Spinal cord (tissue), 10 donors: Measurements from ENCODE around the gene EPHB1. TPM values are rescaled to one million over a fixed set of nuclear protein-coding genes. Genes with fewer than 3 reads are reported as not detected.
"Not testable (repeated sequence)": the region's sequence is repeated elsewhere in the genome, so short reads cannot be mapped to it uniquely, and the experiment has no call there.

Source experiments
- DNase-seq, 6 donors: peaks; one replicate each; pipeline versions ENCODE4 v3.0.0 to v3.0.0-alpha.2; 2013 to 2015; ENCODE audit warnings: low spot score in 6 of 6, low read depth in 4 of 6
- H3K27ac ChIP-seq: one replicate; pipeline ENCODE4 v1.5.1; 2013; ENCODE audit warnings: low read depth, low read length, control low read depth
- H3K27me3 ChIP-seq: one replicate; pipeline ENCODE4 v1.6.1; 2013; ENCODE audit warnings: low read length; ENCODE audit not compliant: control insufficient read depth, insufficient read depth
- H3K36me3 ChIP-seq: one replicate; pipeline ENCODE4 v1.6.1; 2013; ENCODE audit warnings: low read length; ENCODE audit not compliant: control insufficient read depth, insufficient read depth
- H3K4me1 ChIP-seq: one replicate; pipeline ENCODE4 v1.6.1; 2013; ENCODE audit warnings: low read length; ENCODE audit not compliant: control insufficient read depth, insufficient read depth
- H3K4me3 ChIP-seq: one replicate; pipeline ENCODE4 v1.5.1; 2013; ENCODE audit warnings: low read depth, low read length, control low read depth
- H3K9me3 ChIP-seq: one replicate; pipeline ENCODE4 v1.6.1; 2013; ENCODE audit warnings: low read length; ENCODE audit not compliant: control insufficient read depth, insufficient read depth
- WGBS: methylation state at CpG from one replicate; pipeline ENCODE4 v1.1.5; 2013; ENCODE audit warnings: missing lambda C conversion rate; ENCODE audit not compliant: insufficient coverage; 5-methylcytosine and 5-hydroxymethylcytosine counted together
- polyA plus RNA-seq, 2 donors: library from polyadenylated mRNA; unstranded; fragments of 120-200 nt; gene quantifications; one replicate each; pipeline ENCODE4 v1.2.1, GENCODE V29; 2013; ENCODE audit not compliant: insufficient read length in 2 of 2
- total RNA-seq, 2 donors: library from RNA; depleted of rRNA in 1 of 2; stranded (reverse); fragments of 120-200 nt in 1 of 2; fragments of >200 nt in 1 of 2; gene quantifications; one replicate each; pipeline versions ENCODE4 v1.2.3 to v1.2.4, GENCODE V29; 2013 to 2014
- donor health status: healthy.

EPHB1 gene
- total and polyA plus RNA-seq, 4 donors = 10.0 to 47.6 (median 22.8) TPM

- no peak for DNase-seq
- Histone ChIP-seq H3K9me3 (no peaks in the 10 kb centered on the region), H3K27ac (no peak overlapping the region), H3K4me3 (no peak overlapping the region), H3K4me1 (peaks cover 7% of the 10 kb centered on the region), H3K27me3 (no peaks in the 10 kb centered on the region), H3K36me3 (no peaks in the 10 kb centered on the region)
- WGBS = 94% methylated on average over 2 of the region's 6 CpGs
Measured at GRCh38 chr3:135226057-135226456, 431.0 kb downstream of the EPHB1 start.

GRCh38 chr3:135228201-135228600 lies 433.1 kb downstream of the EPHB1 start:
- Histone ChIP-seq H3K9me3 (no peaks in the 10 kb centered on the region), H3K27ac (no peak overlapping the region), H3K4me1 (peaks cover 7% of the 10 kb centered on the region), H3K36me3 (no peaks in the 10 kb centered on the region), H3K4me3 (no peak overlapping the region), H3K27me3 (no peaks in the 10 kb centered on the region)
- DNase-seq = no peak
- 40% methylated on average over 1 of the region's 3 CpGs for WGBS

GRCh38 chr3:135229018-135229495 lies 434.0 kb downstream of the EPHB1 start:
- Histone ChIP-seq H3K9me3 (no peaks in the 10 kb centered on the region), H3K27ac (no peak overlapping the region), H3K4me3 (no peak overlapping the region), H3K27me3 (no peaks in the 10 kb centered on the region), H3K36me3 (no peaks in the 10 kb centered on the region), H3K4me1 (peaks cover 7% of the 10 kb centered on the region)
- WGBS = 26% methylated on average over 3 of the region's 5 CpGs
- DNase-seq = peak in 3 of 6 donors; percentile 3 to 82 (median 62)

- Histone ChIP-seq H3K9me3 (no peaks in the 10 kb centered on the region), H3K4me1 (peaks cover 7% of the 10 kb centered on the region), H3K27me3 (no peaks in the 10 kb centered on the region), H3K36me3 (no peaks in the 10 kb centered on the region), H3K27ac (no peak overlapping the region), H3K4me3 (no peak overlapping the region)
- DNase-seq = peak in 3 of 6 donors; percentile 20 to 77 (median 60)
- 37% methylated on average over 2 of the region's 2 CpGs for whole genome bisulfite sequencing
Measured at GRCh38 chr3:135231737-135232136, 436.7 kb downstream of the EPHB1 start.

DNA sequence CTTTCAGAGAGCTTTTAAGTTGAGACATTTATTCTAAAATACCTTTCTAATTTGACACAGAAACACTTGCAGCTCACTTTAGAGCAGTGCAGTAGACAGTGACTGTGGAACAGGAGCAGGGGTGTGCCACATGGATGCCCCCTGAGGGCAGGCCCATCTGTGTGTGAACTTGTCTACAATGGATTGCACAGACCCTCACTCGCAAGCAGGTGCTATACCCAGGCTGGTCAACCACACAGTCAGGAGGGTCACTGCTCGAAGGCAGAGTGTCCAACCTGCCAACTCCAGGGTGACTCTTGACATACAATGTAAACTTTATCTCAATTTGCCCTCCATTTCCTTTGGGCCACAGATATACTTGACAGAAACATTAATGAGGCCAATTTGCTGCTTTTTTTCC lies 437.2 kb downstream of the EPHB1 start:
- Histone ChIP-seq H3K36me3 (no peaks in the 10 kb centered on the region), H3K4me1 (peaks cover 7% of the 10 kb centered on the region), H3K9me3 (no peaks in the 10 kb centered on the region), H3K27ac (no peak overlapping the region), H3K27me3 (no peaks in the 10 kb centered on the region), H3K4me3 (no peak overlapping the region)
- 83% methylated on average over 2 of the region's 2 CpGs for WGBS
- DNase-seq = no peak

GRCh38 chr3:135233476-135233875 lies 438.4 kb downstream of the EPHB1 start:
- H3K4me3 ChIP-seq, DNase-seq: not testable (repeated sequence)

GRCh38 chr3:135235541-135235940 lies 440.5 kb downstream of the EPHB1 start:
- H3K4me1 ChIP-seq = peaks cover 16% of the 10 kb centered on the region
- no peaks in the 10 kb centered on the region for H3K9me3 ChIP-seq
- H3K27ac ChIP-seq = no peak overlapping the region
- no peak overlapping the region for H3K4me3 ChIP-seq
- DNase-seq = no peak
- H3K36me3 ChIP-seq = no peaks in the 10 kb centered on the region
- H3K27me3 ChIP-seq = no peaks in the 10 kb centered on the region
- WGBS = 94% methylated on average over 3 of the region's 5 CpGs

More at GRCh38 chr3:135233476-135233875, 438.4 kb downstream of the EPHB1 start:
- 100% methylated on average over 3 of the region's 3 CpGs for WGBS
- not testable (repeated sequence) for H3K36me3 ChIP-seq, H3K27ac ChIP-seq, H3K9me3 ChIP-seq, H3K27me3 ChIP-seq
- peaks cover 17% of the 10 kb centered on the region for H3K4me1 ChIP-seq

- Histone ChIP-seq H3K27me3 (no peaks in the 10 kb centered on the region), H3K27ac (no peak overlapping the region), H3K36me3 (no peaks in the 10 kb centered on the region), H3K4me3 (no peak overlapping the region), H3K4me1 (peaks cover 16% of the 10 kb centered on the region), H3K9me3 (no peaks in the 10 kb centered on the region)
- DNase-seq = no peak
- WGBS = 81% methylated on average over 2 of the region's 3 CpGs
Measured at GRCh38 chr3:135237371-135238143, 442.5 kb downstream of the EPHB1 start.

- DNase-seq = peak in 4 of 6 donors; percentile 1 to 87 (median 52)
- no peaks in the 10 kb centered on the region for H3K9me3 ChIP-seq
- no peak overlapping the region for H3K4me3 ChIP-seq
- no peak overlapping the region for H3K27ac ChIP-seq
- H3K27me3 ChIP-seq = no peaks in the 10 kb centered on the region
- WGBS = 24% methylated on average over 4 of the region's 4 CpGs
- H3K36me3 ChIP-seq = no peaks in the 10 kb centered on the region
- H3K4me1 ChIP-seq = peaks cover 16% of the 10 kb centered on the region
Measured at GRCh38 chr3:135238236-135238830, 443.3 kb downstream of the EPHB1 start.
